Measurements from ENCODE around the gene KIDINS220. TPM values are rescaled to one million over a fixed set of nuclear protein-coding genes. Genes with fewer than 3 reads are reported as not detected.
A peak's percentile ranks its signal among the peaks of the same experiment; 100 is the strongest.

Gene KIDINS220
- polyA plus RNA-seq (2013): 42.9 TPM

GRCh38 chr2:8836971-8837794, at the start of gene KIDINS220:
Gene KIDINS220 (minus strand): TSS chr2:8837613. CDS start chr2:8827093, 10,520 bp downstream.
- Histone ChIP-seq H3K4me3 (ENCODE audit: control insufficient read depth in 1 of 7, extremely low read depth in 1 of 7, insufficient read depth in 4 of 7, low read depth in 2 of 7, low read length in 6 of 7) (peak within 1 kb of the TSS; percentile 68 to 98 (median 87)), H3K27ac (ENCODE audit: insufficient read depth in 1 of 2, low read depth in 1 of 2, low read length in 2 of 2, poor library complexity in 1 of 2, severe bottlenecking in 2 of 2) (peak within 1 kb of the TSS; percentile 48 to 83), H3K9me3 (ENCODE audit: control extremely low read depth in 1 of 5, control insufficient read depth in 4 of 5, insufficient read depth in 2 of 5, low read depth in 1 of 5, low read length in 4 of 5) (no peaks in the 10 kb centered on the region), H3K4me1 (ENCODE audit: control extremely low read depth in 1 of 4, control insufficient read depth in 4 of 4, insufficient read depth in 4 of 4, low read length in 3 of 4) (peaks cover 7 to 12% (median 8%) of the 10 kb centered on the region in 4 experiments), H3K27me3 (replicated peaks in 2 of 5; ENCODE audit: control insufficient read depth in 4 of 5, insufficient read depth in 5 of 5, low read length in 4 of 5) (no peaks in the 10 kb centered on the region), H3K36me3 (ENCODE audit: control insufficient read depth in 4 of 4, insufficient read depth in 4 of 4, low read length in 3 of 4) (no peaks in the 10 kb centered on the region)
- ChIA-PET POLR2A (interaction anchor here (0.6 to 1.1 kb wide), 2 partner anchors 10 to 170 kb away, joined by 3 to 6 read pairs; no protein-coding TSS in a partner anchor), CTCF (interaction anchor here (0.6 kb wide), 1 partner anchor 1716 kb away, joined by 4 read pairs; no protein-coding TSS in a partner anchor)
- WGBS (ENCODE audit: insufficient coverage): under 1% methylated on average over 41 of the region's 67 CpGs
- peak; percentile 85 to 88 (median 88) for DNase-seq

- CTCF ChIA-PET: interaction anchor here (1.0 kb wide), 1 partner anchor 9 kb away, joined by 4 read pairs; no protein-coding TSS in a partner anchor
- H3K27ac ChIP-seq (ENCODE audit: insufficient read depth in 1 of 2, low read depth in 1 of 2, low read length in 2 of 2, poor library complexity in 1 of 2, severe bottlenecking in 2 of 2): no peak overlapping the region
These were observed 49.5 kb upstream of the KIDINS220 start for GRCh38 chr2:8886876-8887275.

GRCh38 chr2:8886202-8886518, 48.7 kb upstream of the KIDINS220 start:
- DNase-seq: no peak
- peaks cover 0 to 2% (median 0%) of the 10 kb centered on the region in 5 experiments for H3K9me3 ChIP-seq (ENCODE audit: control extremely low read depth in 1 of 5, control insufficient read depth in 4 of 5, insufficient read depth in 2 of 5, low read depth in 1 of 5, low read length in 4 of 5)
- CTCF ChIA-PET: interaction anchor here (2.0 kb wide), 1 partner anchor 17 kb away, joined by 5 read pairs; no protein-coding TSS in a partner anchor
- peaks cover 0 to 8% (median 7%) of the 10 kb centered on the region in 4 experiments for H3K4me1 ChIP-seq (ENCODE audit: control extremely low read depth in 1 of 4, control insufficient read depth in 4 of 4, insufficient read depth in 4 of 4, low read length in 3 of 4)
- H3K4me3 ChIP-seq (ENCODE audit: control insufficient read depth in 1 of 7, extremely low read depth in 1 of 7, insufficient read depth in 4 of 7, low read depth in 2 of 7, low read length in 6 of 7): no peak overlapping the region
- H3K36me3 ChIP-seq (ENCODE audit: control insufficient read depth in 4 of 4, insufficient read depth in 4 of 4, low read length in 3 of 4): peaks cover 0 to 4% (median 0%) of the 10 kb centered on the region in 4 experiments
- WGBS (ENCODE audit: insufficient coverage): 100% methylated on average over 1 of the region's 1 CpG
- no peaks in the 10 kb centered on the region for H3K27me3 ChIP-seq (replicated peaks in 2 of 5; ENCODE audit: control insufficient read depth in 4 of 5, insufficient read depth in 5 of 5, low read length in 4 of 5)
- no peak overlapping the region for H3K27ac ChIP-seq (ENCODE audit: insufficient read depth in 1 of 2, low read depth in 1 of 2, low read length in 2 of 2, poor library complexity in 1 of 2, severe bottlenecking in 2 of 2)
- POLR2A ChIA-PET: no interaction called here

More at GRCh38 chr2:8886876-8887275, 49.5 kb upstream of the KIDINS220 start:
- Histone ChIP-seq H3K4me1 (ENCODE audit: control extremely low read depth in 1 of 4, control insufficient read depth in 4 of 4, insufficient read depth in 4 of 4, low read length in 3 of 4) (peaks cover 0 to 8% (median 7%) of the 10 kb centered on the region in 4 experiments), H3K4me3 (ENCODE audit: control insufficient read depth in 1 of 7, extremely low read depth in 1 of 7, insufficient read depth in 4 of 7, low read depth in 2 of 7, low read length in 6 of 7) (no peak overlapping the region), H3K27me3 (replicated peaks in 2 of 5; ENCODE audit: control insufficient read depth in 4 of 5, insufficient read depth in 5 of 5, low read length in 4 of 5) (no peaks in the 10 kb centered on the region), H3K36me3 (ENCODE audit: control insufficient read depth in 4 of 4, insufficient read depth in 4 of 4, low read length in 3 of 4) (no peaks in the 10 kb centered on the region), H3K9me3 (ENCODE audit: control extremely low read depth in 1 of 5, control insufficient read depth in 4 of 5, insufficient read depth in 2 of 5, low read depth in 1 of 5, low read length in 4 of 5) (peaks cover 0 to 2% (median 0%) of the 10 kb centered on the region in 5 experiments)
- no CpG with 5 or more reads among the region's 2 CpGs for WGBS (ENCODE audit: insufficient coverage)
- POLR2A ChIA-PET: no interaction called here
- DNase-seq: peak; percentile 5 to 73 (median 66)

- peaks cover 0 to 2% (median 0%) of the 10 kb centered on the region in 5 experiments for H3K9me3 ChIP-seq (ENCODE audit: control extremely low read depth in 1 of 5, control insufficient read depth in 4 of 5, insufficient read depth in 2 of 5, low read depth in 1 of 5, low read length in 4 of 5)
- no peak overlapping the region for H3K4me3 ChIP-seq (ENCODE audit: control insufficient read depth in 1 of 7, extremely low read depth in 1 of 7, insufficient read depth in 4 of 7, low read depth in 2 of 7, low read length in 6 of 7)
- no peaks in the 10 kb centered on the region for H3K27me3 ChIP-seq (replicated peaks in 2 of 5; ENCODE audit: control insufficient read depth in 4 of 5, insufficient read depth in 5 of 5, low read length in 4 of 5)
- H3K4me1 ChIP-seq (ENCODE audit: control extremely low read depth in 1 of 4, control insufficient read depth in 4 of 4, insufficient read depth in 4 of 4, low read length in 3 of 4): peaks cover 0 to 8% (median 7%) of the 10 kb centered on the region in 4 experiments
- ChIA-PET POLR2A (no interaction called here), CTCF (interaction anchor here (2.0 kb wide), 1 partner anchor 17 kb away, joined by 5 read pairs; no protein-coding TSS in a partner anchor)
- DNase-seq: peak in 1 of 3 donors; percentile 17
- peaks cover 0 to 9% (median 0%) of the 10 kb centered on the region in 4 experiments for H3K36me3 ChIP-seq (ENCODE audit: control insufficient read depth in 4 of 4, insufficient read depth in 4 of 4, low read length in 3 of 4)
- H3K27ac ChIP-seq (ENCODE audit: insufficient read depth in 1 of 2, low read depth in 1 of 2, low read length in 2 of 2, poor library complexity in 1 of 2, severe bottlenecking in 2 of 2): no peak overlapping the region
- WGBS (ENCODE audit: insufficient coverage): 100% methylated on average over 6 of the region's 7 CpGs
These were observed 48.2 kb upstream of the KIDINS220 start for GRCh38 chr2:8885449-8886201.

- Histone ChIP-seq H3K9me3 (ENCODE audit: control extremely low read depth in 1 of 5, control insufficient read depth in 4 of 5, insufficient read depth in 2 of 5, low read depth in 1 of 5, low read length in 4 of 5) (peaks cover 0 to 2% (median 0%) of the 10 kb centered on the region in 5 experiments), H3K4me1 (ENCODE audit: control extremely low read depth in 1 of 4, control insufficient read depth in 4 of 4, insufficient read depth in 4 of 4, low read length in 3 of 4) (peaks cover 0 to 8% (median 7%) of the 10 kb centered on the region in 4 experiments), H3K4me3 (ENCODE audit: control insufficient read depth in 1 of 7, extremely low read depth in 1 of 7, insufficient read depth in 4 of 7, low read depth in 2 of 7, low read length in 6 of 7) (no peak overlapping the region), H3K36me3 (ENCODE audit: control insufficient read depth in 4 of 4, insufficient read depth in 4 of 4, low read length in 3 of 4) (peaks cover 0 to 10% (median under 1%) of the 10 kb centered on the region in 4 experiments), H3K27ac (ENCODE audit: insufficient read depth in 1 of 2, low read depth in 1 of 2, low read length in 2 of 2, poor library complexity in 1 of 2, severe bottlenecking in 2 of 2) (no peak overlapping the region), H3K27me3 (replicated peaks in 2 of 5; ENCODE audit: control insufficient read depth in 4 of 5, insufficient read depth in 5 of 5, low read length in 4 of 5) (no peaks in the 10 kb centered on the region)
- POLR2A ChIA-PET: interaction anchor here (0.7 kb wide), 1 partner anchor 1832 kb away, joined by 3 read pairs; no protein-coding TSS in a partner anchor
- CTCF ChIA-PET: interaction anchor here (2.0 kb wide), 1 partner anchor 16 kb away, joined by 5 read pairs; no protein-coding TSS in a partner anchor
- WGBS (ENCODE audit: insufficient coverage): 100% methylated on average over 1 of the region's 4 CpGs
- DNase-seq: no peak
These were observed 47.4 kb upstream of the KIDINS220 start for GRCh38 chr2:8884812-8885211.

- no peak overlapping the region for H3K27ac ChIP-seq (ENCODE audit: insufficient read depth in 1 of 2, low read depth in 1 of 2, low read length in 2 of 2, poor library complexity in 1 of 2, severe bottlenecking in 2 of 2)
- DNase-seq: peak in 2 of 3 donors; percentile 30 to 35
- H3K27me3 ChIP-seq (replicated peaks in 2 of 5; ENCODE audit: control insufficient read depth in 4 of 5, insufficient read depth in 5 of 5, low read length in 4 of 5): no peaks in the 10 kb centered on the region
- no peak overlapping the region for H3K4me3 ChIP-seq (ENCODE audit: control insufficient read depth in 1 of 7, extremely low read depth in 1 of 7, insufficient read depth in 4 of 7, low read depth in 2 of 7, low read length in 6 of 7)
- peaks cover 0 to 6% (median 3%) of the 10 kb centered on the region in 4 experiments for H3K4me1 ChIP-seq (ENCODE audit: control extremely low read depth in 1 of 4, control insufficient read depth in 4 of 4, insufficient read depth in 4 of 4, low read length in 3 of 4)
- WGBS (ENCODE audit: insufficient coverage): 96% methylated on average over 5 of the region's 5 CpGs
- ChIA-PET POLR2A (no interaction called here), CTCF (interaction anchor here (1.3 to 2.0 kb wide), 4 partner anchors 9 to 260 kb away, joined by 3 to 9 read pairs (median 6); no protein-coding TSS in a partner anchor)
- peaks cover 0 to 2% (median 0%) of the 10 kb centered on the region in 5 experiments for H3K9me3 ChIP-seq (ENCODE audit: control extremely low read depth in 1 of 5, control insufficient read depth in 4 of 5, insufficient read depth in 2 of 5, low read depth in 1 of 5, low read length in 4 of 5)
- H3K36me3 ChIP-seq (ENCODE audit: control insufficient read depth in 4 of 4, insufficient read depth in 4 of 4, low read length in 3 of 4): peaks cover 0 to 10% (median 6%) of the 10 kb centered on the region in 4 experiments
These were observed 44.7 kb upstream of the KIDINS220 start for GRCh38 chr2:8882094-8882493.
